Hematopoietic multipotent progenitor cell (in vitro differentiated cells): ENCODE data around the gene BORA. TPM values are rescaled to one million over a fixed set of nuclear protein-coding genes. Genes with fewer than 3 reads are reported as not detected.
"Not testable (repeated sequence)": the region's sequence is repeated elsewhere in the genome, so short reads cannot be mapped to it uniquely, and the experiment has no call there.

Source experiments
- DNase-seq, 3 donors: peaks; one replicate each; pipeline ENCODE4 v3.0.0-alpha.2; 2011 to 2015; ENCODE audit warnings: low read depth in 2 of 3, low spot score in 2 of 3
- small RNA-seq: library from RNA; depleted of rRNA; stranded (forward); fragments of <200 nt; gene quantifications from one replicate; pipeline ENCODE3, GENCODE V24; 2012
- total RNA-seq: library from RNA; depleted of rRNA; stranded (reverse); fragments of >200 nt; gene quantifications from one replicate; pipeline ENCODE4 v1.2.3, GENCODE V29; 2012

BORA gene
- total RNA-seq, 1 donor: 4.6 TPM

DNA sequence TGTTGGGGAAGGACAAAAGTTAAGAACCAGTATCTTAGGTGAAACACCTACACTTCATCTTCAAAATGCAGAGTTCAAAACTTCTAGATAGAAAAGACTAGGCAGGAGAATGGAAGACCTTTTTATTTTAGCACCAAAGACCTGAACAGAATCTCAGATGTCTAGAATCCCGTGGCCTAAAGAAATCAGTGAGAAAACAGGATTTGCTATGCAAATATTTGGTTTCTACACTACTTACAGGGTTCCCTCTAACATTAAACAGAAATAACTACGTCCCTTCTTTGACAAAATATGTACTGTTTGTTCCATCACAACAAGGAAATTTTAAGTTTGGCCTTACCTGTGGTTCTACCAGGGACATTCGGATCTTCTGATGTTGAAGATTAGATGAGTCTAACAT lies 32.5 kb downstream of the BORA start:
- DNase-seq: no peak

DNA sequence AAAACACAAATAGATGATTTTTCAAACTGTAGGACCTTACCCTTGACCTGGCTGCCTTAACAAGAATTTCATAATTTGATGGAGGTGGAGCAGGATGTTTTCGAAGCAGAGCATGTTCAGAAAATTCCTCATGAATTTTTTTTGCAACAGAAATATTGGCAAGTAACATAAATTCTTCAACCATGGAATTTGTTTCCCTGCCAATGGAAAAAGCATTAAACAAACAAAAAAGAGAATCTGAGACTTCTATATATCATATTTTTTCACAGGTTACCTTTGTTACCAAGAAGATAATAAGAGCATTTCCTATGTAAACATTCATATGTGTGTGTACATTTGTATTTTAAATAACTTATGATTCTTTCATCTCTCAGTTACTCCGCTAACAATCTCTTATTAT lies 35.7 kb downstream of the BORA start:
- DNase-seq: no peak

DNA sequence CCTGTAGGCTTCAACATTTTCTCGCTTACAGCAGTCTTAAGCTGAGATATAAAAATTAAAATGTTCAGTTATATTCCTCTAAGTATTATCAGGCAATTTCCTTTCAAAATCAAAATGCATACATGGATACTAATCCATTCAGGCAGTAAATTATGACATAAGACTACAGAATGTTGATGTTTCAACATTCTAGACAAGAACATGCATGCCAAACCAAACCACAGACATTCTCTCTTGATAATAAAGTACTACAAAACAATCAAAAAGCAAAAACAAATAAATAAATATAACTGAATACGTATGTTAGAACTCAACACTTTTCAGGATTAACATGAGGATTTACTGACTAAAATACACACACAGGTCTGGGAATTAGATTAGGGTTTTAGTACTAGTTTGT lies 46.3 kb downstream of the BORA start:
- no peak for DNase-seq

DNA sequence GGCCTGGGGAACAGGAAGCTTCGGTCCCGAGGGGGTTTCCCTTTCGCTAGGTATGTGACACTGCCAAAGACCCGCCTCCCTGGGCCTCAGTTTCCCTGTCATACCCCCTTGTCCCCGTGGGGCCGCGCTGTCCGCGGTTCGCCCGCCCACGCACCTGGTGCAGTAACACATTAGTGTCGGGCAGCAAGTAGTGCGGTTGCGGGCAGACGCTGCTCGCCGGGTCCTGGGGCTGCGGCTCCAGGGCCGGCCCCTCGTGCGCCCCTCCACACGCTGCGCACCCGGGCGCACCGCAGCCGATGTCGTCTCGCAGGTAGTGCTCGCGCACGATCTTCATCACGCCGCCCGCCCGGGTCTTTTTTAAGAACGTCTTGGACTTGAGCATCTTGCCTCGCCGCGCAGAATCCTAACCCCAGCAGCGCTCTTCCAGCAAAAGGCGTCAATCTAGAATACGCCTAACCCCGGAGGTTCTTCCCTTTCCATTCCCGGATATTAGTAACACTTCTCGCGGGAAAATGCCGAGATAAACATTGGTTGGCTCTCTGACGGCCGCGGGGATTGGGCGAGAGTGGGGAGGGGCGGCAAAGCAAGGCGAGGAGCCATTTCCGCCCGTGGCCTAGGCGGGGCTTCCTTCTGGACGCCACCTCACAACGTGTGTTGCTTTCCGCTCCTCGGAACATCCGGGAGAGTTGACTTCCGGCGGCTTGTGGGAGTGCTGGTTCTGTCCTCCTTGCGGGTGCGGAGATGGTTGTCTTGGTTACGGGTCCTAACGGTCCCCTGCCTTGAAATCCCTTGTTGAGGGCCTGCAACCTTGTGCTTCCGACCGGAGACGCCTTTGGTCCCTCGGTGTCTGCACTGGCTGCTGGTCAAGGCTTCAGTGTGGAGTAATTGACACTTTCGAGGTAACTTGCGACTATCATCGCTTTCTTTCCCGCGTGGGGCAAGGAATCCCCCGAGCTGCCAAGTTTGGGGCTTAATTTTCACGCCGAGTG lies 54.0 kb downstream of the BORA start, which contains the start of the genes DIS3 and PIBF1:
Gene DIS3, minus strand, starts transcription at position 450 of the 989 bp plus-strand sequence. Its CDS starts 68 bp downstream, at position 382.
Gene PIBF1, plus strand, starts transcription at position 683 of the 989 bp plus-strand sequence. CDS start 1,337 bp downstream, outside the sequence.
- peak; percentile 84 to 99 (median 98) for DNase-seq

DNA sequence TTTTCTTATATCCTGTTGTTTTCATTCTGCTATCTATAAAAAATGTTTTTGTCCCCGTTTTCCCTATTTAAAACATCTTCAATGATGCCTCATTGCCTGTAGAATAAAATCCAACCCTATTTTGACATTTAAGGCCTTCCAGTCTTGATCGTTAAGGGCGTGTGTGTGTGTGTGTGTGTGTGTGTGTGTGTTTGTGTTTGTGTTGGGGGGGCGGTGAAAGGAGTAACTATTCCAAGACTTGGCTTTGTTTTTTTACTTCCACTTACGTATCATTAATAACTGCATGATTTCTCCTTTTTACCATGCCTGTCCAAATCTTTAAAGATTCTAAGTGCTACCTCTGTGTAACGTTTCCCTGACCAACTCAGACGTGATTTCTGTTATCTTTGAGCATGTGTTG lies 55.0 kb downstream of the BORA start:
- peak in 2 of 3 donors; percentile 14 to 32 for DNase-seq

DNA sequence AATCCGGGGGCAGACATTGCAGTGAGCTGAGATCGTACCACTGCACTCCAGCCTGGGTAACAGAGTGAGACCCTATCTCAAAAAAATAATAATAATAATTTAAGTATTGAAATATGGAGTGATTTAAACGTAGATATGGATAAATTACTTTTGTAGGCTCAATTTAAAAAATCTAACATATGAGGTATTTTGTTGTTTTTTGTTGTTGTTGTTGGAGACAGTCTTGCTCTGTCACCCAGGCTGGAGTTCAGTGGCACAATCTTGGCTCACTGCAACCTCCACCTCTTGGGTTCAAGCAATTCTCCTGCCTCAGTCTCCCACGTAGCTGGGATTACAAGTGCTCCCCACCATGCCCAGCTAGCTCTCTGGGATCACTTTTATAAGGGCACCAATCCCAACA lies 57.0 kb downstream of the BORA start:
- DNase-seq: not testable (repeated sequence)

DNA sequence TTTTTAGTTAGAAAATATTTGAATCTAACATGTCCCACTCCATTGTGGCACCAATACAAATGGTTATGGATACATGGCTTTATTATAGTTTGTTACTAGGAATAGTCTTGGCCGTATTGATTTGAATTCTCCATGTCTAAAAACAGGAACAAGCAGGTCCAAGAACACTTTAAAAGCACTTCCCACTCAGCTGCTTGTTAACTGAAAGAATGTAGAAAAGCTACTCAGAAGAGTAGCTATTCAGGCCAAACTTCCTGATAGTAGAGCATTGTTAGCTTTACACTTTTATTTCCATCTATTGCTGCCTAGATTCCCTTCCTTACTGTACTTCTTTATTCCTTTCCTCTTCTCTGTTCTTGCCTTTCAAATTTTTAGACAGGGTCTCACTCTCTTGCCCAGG lies 61.1 kb downstream of the BORA start:
- no peak for DNase-seq

DNA sequence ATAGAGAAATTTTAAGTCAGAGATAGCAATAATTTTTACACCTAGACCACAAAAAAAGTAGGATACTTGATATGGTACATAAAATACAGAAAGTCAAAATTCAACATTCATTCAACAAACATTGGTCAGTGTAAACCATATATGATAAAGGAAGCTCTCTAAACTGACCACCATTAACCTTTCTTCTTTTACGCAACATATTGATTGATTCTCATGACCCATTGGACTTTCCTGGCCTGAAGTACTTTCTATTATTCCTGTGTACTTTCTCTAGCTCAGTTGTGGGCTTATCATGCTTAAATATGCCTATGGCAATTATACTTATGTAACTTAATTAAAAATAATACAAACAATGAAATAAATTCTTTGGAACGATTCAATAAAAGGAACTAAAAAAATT lies 64.9 kb downstream of the BORA start:
- DNase-seq: no peak

DNA sequence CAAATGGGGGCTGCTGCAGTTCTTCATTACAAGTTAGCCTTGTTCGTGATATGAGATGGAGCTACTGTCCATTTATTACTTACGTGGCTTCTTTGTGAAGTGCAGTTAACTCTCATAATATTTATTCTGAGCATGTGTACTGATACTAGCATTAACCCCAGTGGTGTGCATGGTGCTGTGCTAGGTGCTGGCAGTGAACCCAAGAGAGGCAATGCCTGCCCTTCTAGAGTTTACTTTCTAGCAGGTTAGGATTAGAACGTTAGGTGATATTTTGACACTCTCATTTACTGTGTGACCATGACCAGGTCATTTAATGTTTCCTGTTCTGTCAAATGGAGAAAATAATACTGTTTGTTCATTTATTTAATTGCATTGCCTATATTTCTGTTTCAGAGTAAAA lies 71.1 kb downstream of the BORA start:
- DNase-seq: no peak

DNA sequence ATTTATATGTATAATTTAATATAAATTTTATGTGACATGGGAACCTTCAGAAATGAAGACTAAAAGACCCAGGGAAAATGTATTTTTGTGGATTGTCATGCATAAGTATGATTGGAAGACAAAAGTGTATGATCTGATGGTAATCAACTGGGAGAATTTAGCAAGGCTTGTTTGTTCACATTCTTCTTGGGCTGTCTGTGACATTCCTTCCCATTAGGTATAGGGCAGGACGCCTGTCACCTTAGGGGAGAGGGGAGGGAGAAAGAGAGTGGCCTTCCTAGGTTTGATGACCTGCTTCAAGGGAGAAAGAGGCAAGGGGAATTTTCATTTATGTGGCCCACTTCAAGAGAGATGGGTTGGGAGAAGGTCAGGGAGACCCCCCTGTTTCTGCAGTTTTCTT lies 76.6 kb downstream of the BORA start:
- DNase-seq: no peak

Small RNAs within 50 kb of the gene (small RNA-seq; reads per million reads assigned to genes)
- not detected for gene RNU6-80P

Other genes with a start within 250 kb of the BORA start
- 1.9 TPM for gene MZT1, start 294 bp upstream of the BORA start, total RNA-seq
- gene DIS3, start 54.0 kb downstream of the BORA start, total RNA-seq: 11.0 TPM
- 5.1 TPM for gene PIBF1, start 54.2 kb downstream of the BORA start, total RNA-seq